NB4 (cell line): ENCODE results near the gene CNNM2.
"Not testable (repeated sequence)": the region's sequence is repeated elsewhere in the genome, so short reads cannot be mapped to it uniquely, and the experiment has no call there.

Experiments used
- TF ChIP-seq, protein P1 (sequence below): IDR thresholded peaks from one replicate; pipeline ENCODE4 v1.5.1; 2012; ENCODE audit warnings: low read depth, low read length
- TF ChIP-seq, protein P2 (sequence below): IDR thresholded peaks from 2 replicates; pipeline ENCODE4 v1.6.1; 2011; ENCODE audit warnings: low read depth, low read length

DNA sequence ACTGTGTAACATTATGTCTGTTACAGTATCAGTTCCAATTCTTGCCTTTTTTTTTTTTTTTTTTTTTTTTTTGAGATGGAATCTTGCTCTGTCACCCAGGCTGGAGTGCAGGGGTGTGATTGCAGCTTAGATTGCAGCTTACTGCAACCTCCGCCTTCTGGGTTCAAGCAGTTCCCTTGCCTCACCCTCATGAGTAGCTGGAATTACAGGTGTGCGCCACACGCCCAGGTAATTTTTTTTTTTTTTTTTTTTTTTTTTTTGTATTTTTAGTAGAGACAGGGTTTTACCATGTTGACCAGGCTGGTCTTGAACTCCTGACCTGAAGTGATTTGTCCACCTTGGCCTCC, 58.3 kb downstream of the CNNM2 start:
- TF ChIP-seq, protein P1, sequence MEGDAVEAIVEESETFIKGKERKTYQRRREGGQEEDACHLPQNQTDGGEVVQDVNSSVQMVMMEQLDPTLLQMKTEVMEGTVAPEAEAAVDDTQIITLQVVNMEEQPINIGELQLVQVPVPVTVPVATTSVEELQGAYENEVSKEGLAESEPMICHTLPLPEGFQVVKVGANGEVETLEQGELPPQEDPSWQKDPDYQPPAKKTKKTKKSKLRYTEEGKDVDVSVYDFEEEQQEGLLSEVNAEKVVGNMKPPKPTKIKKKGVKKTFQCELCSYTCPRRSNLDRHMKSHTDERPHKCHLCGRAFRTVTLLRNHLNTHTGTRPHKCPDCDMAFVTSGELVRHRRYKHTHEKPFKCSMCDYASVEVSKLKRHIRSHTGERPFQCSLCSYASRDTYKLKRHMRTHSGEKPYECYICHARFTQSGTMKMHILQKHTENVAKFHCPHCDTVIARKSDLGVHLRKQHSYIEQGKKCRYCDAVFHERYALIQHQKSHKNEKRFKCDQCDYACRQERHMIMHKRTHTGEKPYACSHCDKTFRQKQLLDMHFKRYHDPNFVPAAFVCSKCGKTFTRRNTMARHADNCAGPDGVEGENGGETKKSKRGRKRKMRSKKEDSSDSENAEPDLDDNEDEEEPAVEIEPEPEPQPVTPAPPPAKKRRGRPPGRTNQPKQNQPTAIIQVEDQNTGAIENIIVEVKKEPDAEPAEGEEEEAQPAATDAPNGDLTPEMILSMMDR = not testable (repeated sequence)
- TF ChIP-seq, protein P2, sequence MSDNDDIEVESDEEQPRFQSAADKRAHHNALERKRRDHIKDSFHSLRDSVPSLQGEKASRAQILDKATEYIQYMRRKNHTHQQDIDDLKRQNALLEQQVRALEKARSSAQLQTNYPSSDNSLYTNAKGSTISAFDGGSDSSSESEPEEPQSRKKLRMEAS = not testable (repeated sequence)
